Osteocyte (in vitro differentiated cells): ENCODE measurements around the gene ATP10B. TPM values are rescaled to one million over a fixed set of nuclear protein-coding genes. Genes with fewer than 3 reads are reported as not detected.

Experiments used
- DNase-seq: peaks from one replicate; pipeline ENCODE4 v3.0.0; 2021; ENCODE audit warnings: mixed read lengths; ENCODE audit not compliant: unreplicated experiment; ENCODE audit errors: extremely low spot score
- H3K27ac Mint-ChIP-seq: one replicate; pipeline ENCODE4 v1.8.0; 2021; ENCODE audit warnings: mild to moderate bottlenecking, mixed read lengths; ENCODE audit not compliant: unreplicated experiment
- H3K27me3 Mint-ChIP-seq: one replicate; pipeline ENCODE4 v1.8.0; 2021; ENCODE audit warnings: mixed read lengths; ENCODE audit not compliant: unreplicated experiment
- H3K36me3 Mint-ChIP-seq: one replicate; pipeline ENCODE4 v1.8.0; 2021; ENCODE audit warnings: mixed read lengths; ENCODE audit not compliant: unreplicated experiment
- H3K4me1 Mint-ChIP-seq: one replicate; pipeline ENCODE4 v1.8.0; 2021; ENCODE audit warnings: mixed read lengths; ENCODE audit not compliant: unreplicated experiment
- H3K4me3 Mint-ChIP-seq: one replicate; pipeline ENCODE4 v1.8.0; 2021; ENCODE audit warnings: mild to moderate bottlenecking, moderate library complexity, mixed read lengths; ENCODE audit not compliant: unreplicated experiment
- H3K9me3 Mint-ChIP-seq: one replicate; pipeline ENCODE4 v1.8.0; 2021; ENCODE audit warnings: mixed read lengths; ENCODE audit not compliant: unreplicated experiment
- CTCF ChIP-seq: fragments of 200-600 bp; sonication (generic); IDR thresholded peaks from 2 replicates; pipeline ENCODE4 v1.5.0; 2021; ENCODE audit warnings: antibody characterized with exemption, mild to moderate bottlenecking, moderate library complexity
- total RNA-seq: library from RNA; stranded (reverse); gene quantifications from 2 replicates; pipeline ENCODE4 v1.2.1, GENCODE V29; 2021

The ATP10B gene
- total RNA-seq, 1 donor from 2014 or later = not detected

GRCh38 chr5:160787240-160787639, 64.8 kb downstream of the ATP10B start:
- no peak for TF ChIP-seq CTCF
- H3K27me3 Mint-ChIP-seq = no peaks in the 10 kb centered on the region
- no peak overlapping the region for H3K4me3 Mint-ChIP-seq
- H3K9me3 Mint-ChIP-seq = no peaks in the 10 kb centered on the region
- H3K36me3 Mint-ChIP-seq = no peaks in the 10 kb centered on the region
- no peak overlapping the region for H3K27ac Mint-ChIP-seq
- no peak for DNase-seq
- H3K4me1 Mint-ChIP-seq = no peaks in the 10 kb centered on the region

GRCh38 chr5:160774666-160775315, 77.2 kb downstream of the ATP10B start:
- DNase-seq = no peak
- Mint-ChIP-seq H3K36me3 (no peaks in the 10 kb centered on the region), H3K9me3 (no peaks in the 10 kb centered on the region), H3K4me3 (no peak overlapping the region), H3K4me1 (no peaks in the 10 kb centered on the region), H3K27ac (no peak overlapping the region), H3K27me3 (no peaks in the 10 kb centered on the region)
- no peak for TF ChIP-seq CTCF

GRCh38 chr5:160773646-160774410, 78.2 kb downstream of the ATP10B start:
- no peaks in the 10 kb centered on the region for H3K9me3 Mint-ChIP-seq
- H3K4me3 Mint-ChIP-seq = no peak overlapping the region
- TF ChIP-seq CTCF = no peak
- no peaks in the 10 kb centered on the region for H3K4me1 Mint-ChIP-seq
- H3K36me3 Mint-ChIP-seq = no peaks in the 10 kb centered on the region
- no peak for DNase-seq
- no peak overlapping the region for H3K27ac Mint-ChIP-seq
- no peaks in the 10 kb centered on the region for H3K27me3 Mint-ChIP-seq

- no peak for DNase-seq
- TF ChIP-seq CTCF = no peak
- Mint-ChIP-seq H3K4me3 (no peak overlapping the region), H3K27me3 (no peaks in the 10 kb centered on the region), H3K4me1 (no peaks in the 10 kb centered on the region), H3K36me3 (no peaks in the 10 kb centered on the region), H3K9me3 (no peaks in the 10 kb centered on the region), H3K27ac (no peak overlapping the region)
Measured at GRCh38 chr5:160772854-160773253, 79.2 kb downstream of the ATP10B start.

GRCh38 chr5:160770718-160771117, 81.3 kb downstream of the ATP10B start:
- H3K27ac Mint-ChIP-seq = no peak overlapping the region

More at GRCh38 chr5:160770718-160771117, 81.3 kb downstream of the ATP10B start:
- H3K36me3 Mint-ChIP-seq = no peaks in the 10 kb centered on the region
- no peaks in the 10 kb centered on the region for H3K9me3 Mint-ChIP-seq
- H3K4me1 Mint-ChIP-seq = no peaks in the 10 kb centered on the region
- no peak overlapping the region for H3K4me3 Mint-ChIP-seq
- no peak for TF ChIP-seq CTCF
- H3K27me3 Mint-ChIP-seq = no peaks in the 10 kb centered on the region
- DNase-seq = no peak
